Measurements from ENCODE around the gene NELL1.

DNA sequence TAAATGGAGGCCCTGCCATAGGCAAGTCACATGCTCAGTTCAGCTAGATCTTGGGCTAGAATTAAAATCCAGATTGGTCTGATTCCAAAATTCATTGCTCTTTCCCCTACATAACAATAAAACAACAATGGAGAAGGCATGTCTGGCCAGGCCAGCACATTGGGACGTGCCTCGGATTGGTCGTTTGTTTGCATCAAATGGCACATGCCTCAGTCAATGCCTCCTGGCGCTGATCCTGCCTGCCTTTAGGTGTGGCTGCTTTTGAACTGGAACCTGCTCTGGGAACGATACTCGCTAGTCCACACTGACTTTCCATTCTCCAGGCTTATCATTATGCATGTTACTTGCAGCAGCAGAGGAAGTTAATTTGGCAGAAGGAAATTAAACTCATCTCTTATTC, 322.1 kb downstream of the NELL1 start:
- no peak for TF ChIP-seq TCF12 (IDR thresholded peaks at IDR 0.05)
- no peak for TF ChIP-seq SMC3 (IDR thresholded peaks at IDR 0.05; ENCODE audit: low read depth, low read length)
- TF ChIP-seq MEF2A (IDR thresholded peaks at IDR 0.05; ENCODE audit: borderline replicate concordance, low read depth) = no peak
- TF ChIP-seq, protein P1, sequence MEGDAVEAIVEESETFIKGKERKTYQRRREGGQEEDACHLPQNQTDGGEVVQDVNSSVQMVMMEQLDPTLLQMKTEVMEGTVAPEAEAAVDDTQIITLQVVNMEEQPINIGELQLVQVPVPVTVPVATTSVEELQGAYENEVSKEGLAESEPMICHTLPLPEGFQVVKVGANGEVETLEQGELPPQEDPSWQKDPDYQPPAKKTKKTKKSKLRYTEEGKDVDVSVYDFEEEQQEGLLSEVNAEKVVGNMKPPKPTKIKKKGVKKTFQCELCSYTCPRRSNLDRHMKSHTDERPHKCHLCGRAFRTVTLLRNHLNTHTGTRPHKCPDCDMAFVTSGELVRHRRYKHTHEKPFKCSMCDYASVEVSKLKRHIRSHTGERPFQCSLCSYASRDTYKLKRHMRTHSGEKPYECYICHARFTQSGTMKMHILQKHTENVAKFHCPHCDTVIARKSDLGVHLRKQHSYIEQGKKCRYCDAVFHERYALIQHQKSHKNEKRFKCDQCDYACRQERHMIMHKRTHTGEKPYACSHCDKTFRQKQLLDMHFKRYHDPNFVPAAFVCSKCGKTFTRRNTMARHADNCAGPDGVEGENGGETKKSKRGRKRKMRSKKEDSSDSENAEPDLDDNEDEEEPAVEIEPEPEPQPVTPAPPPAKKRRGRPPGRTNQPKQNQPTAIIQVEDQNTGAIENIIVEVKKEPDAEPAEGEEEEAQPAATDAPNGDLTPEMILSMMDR (IDR thresholded peaks at IDR 0.05) = no peak
- TF ChIP-seq, protein P2, sequence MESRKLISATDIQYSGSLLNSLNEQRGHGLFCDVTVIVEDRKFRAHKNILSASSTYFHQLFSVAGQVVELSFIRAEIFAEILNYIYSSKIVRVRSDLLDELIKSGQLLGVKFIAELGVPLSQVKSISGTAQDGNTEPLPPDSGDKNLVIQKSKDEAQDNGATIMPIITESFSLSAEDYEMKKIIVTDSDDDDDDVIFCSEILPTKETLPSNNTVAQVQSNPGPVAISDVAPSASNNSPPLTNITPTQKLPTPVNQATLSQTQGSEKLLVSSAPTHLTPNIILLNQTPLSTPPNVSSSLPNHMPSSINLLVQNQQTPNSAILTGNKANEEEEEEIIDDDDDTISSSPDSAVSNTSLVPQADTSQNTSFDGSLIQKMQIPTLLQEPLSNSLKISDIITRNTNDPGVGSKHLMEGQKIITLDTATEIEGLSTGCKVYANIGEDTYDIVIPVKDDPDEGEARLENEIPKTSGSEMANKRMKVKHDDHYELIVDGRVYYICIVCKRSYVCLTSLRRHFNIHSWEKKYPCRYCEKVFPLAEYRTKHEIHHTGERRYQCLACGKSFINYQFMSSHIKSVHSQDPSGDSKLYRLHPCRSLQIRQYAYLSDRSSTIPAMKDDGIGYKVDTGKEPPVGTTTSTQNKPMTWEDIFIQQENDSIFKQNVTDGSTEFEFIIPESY (IDR thresholded peaks at IDR 0.05; ENCODE audit: borderline replicate concordance, low read depth) = no peak
- no peak for TF ChIP-seq TEAD4 (IDR thresholded peaks at IDR 0.05; ENCODE audit: borderline replicate concordance, insufficient read depth)
- TF ChIP-seq YY1 (IDR thresholded peaks at IDR 0.05; ENCODE audit: low read depth) = no peak
- no peak for TF ChIP-seq SIN3A (IDR thresholded peaks at IDR 0.05; ENCODE audit: borderline replicate concordance, low read depth, low read length)
